ENCODE results near the gene NHLH2. TPM values are rescaled to one million over a fixed set of nuclear protein-coding genes. Genes with fewer than 3 reads are reported as not detected.

The NHLH2 gene
- total RNA-seq, 4 donors from 2014 or later, result 0.25 to 0.88 (median 0.47) TPM

GRCh38 chr1:115814685-115815398, 26.1 kb downstream of the NHLH2 start:
- TF ChIP-seq CTCF (IDR thresholded peaks at IDR 0.05) (no peak), POLR2A (IDR thresholded peaks at IDR 0.05) (no peak)
- no peak overlapping the region for H3K4me3 ChIP-seq (ENCODE audit: low read depth, poor library complexity, severe bottlenecking)
- 20 to 40% methylated on average over 4 of the region's 4 CpGs for WGBS, 2 donors
- intact Hi-C loops (cut with DNase I; ENCODE audit: low total_unique reads), result loop anchor here (5.0 kb wide), 1 partner anchor 162 kb away; the partner anchor contains the start of gene SLC22A15
- no peak for DNase-seq (ENCODE audit: low spot score in 2 of 2)

- H3K4me3 ChIP-seq (ENCODE audit: low read depth, poor library complexity, severe bottlenecking), result no peak overlapping the region
- no peak for DNase-seq (ENCODE audit: low spot score in 2 of 2)
- intact Hi-C loops (cut with DNase I; ENCODE audit: low total_unique reads), result loop anchor here (5.0 kb wide), 1 partner anchor 164 kb away; the partner anchor contains the start of gene SLC22A15
- WGBS, 2 donors, result 89 to 94% methylated on average over 1 of the region's 1 CpG
- TF ChIP-seq POLR2A (IDR thresholded peaks at IDR 0.05) (no peak), CTCF (IDR thresholded peaks at IDR 0.05) (no peak)
These were observed 27.2 kb downstream of the NHLH2 start for GRCh38 chr1:115813727-115814126.

- intact Hi-C loops (cut with DNase I; ENCODE audit: low total_unique reads), result loop anchor here (5.0 kb wide), 1 partner anchor 166 kb away; the partner anchor contains the start of gene SLC22A15
- no peak for TF ChIP-seq CTCF (IDR thresholded peaks at IDR 0.05)
- no peak for TF ChIP-seq POLR2A (IDR thresholded peaks at IDR 0.05)
- no peak overlapping the region for H3K4me3 ChIP-seq (ENCODE audit: low read depth, poor library complexity, severe bottlenecking)
- WGBS, 2 donors, result 47 to 74% methylated on average over 3 of the region's 3 CpGs
- DNase-seq (ENCODE audit: low spot score in 2 of 2), result no peak
These were observed 29.6 kb downstream of the NHLH2 start for GRCh38 chr1:115811140-115811828.

GRCh38 chr1:115810609-115811008, 30.3 kb downstream of the NHLH2 start:
- WGBS, 2 donors, result 91 to 93% methylated on average over 2 of the region's 2 CpGs
- TF ChIP-seq POLR2A (IDR thresholded peaks at IDR 0.05) (no peak), CTCF (IDR thresholded peaks at IDR 0.05) (no peak)
- no peak for DNase-seq (ENCODE audit: low spot score in 2 of 2)
- intact Hi-C loops (cut with DNase I; ENCODE audit: low total_unique reads), result loop anchor here (5.0 kb wide), 1 partner anchor 167 kb away; the partner anchor contains the start of gene SLC22A15
- no peak overlapping the region for H3K4me3 ChIP-seq (ENCODE audit: low read depth, poor library complexity, severe bottlenecking)

GRCh38 chr1:115809847-115810246, 31.1 kb downstream of the NHLH2 start:
- intact Hi-C loops (cut with DNase I; ENCODE audit: low total_unique reads), result loop anchor here (5.0 kb wide), 1 partner anchor 167 kb away; the partner anchor contains the start of gene SLC22A15
- no peak for DNase-seq (ENCODE audit: low spot score in 2 of 2)
- no peak overlapping the region for H3K4me3 ChIP-seq (ENCODE audit: low read depth, poor library complexity, severe bottlenecking)
- 48 to 57% methylated on average over 2 of the region's 2 CpGs for WGBS, 2 donors
- TF ChIP-seq POLR2A (IDR thresholded peaks at IDR 0.05) (no peak), CTCF (IDR thresholded peaks at IDR 0.05) (no peak)

Measured in lower leg skin (tissue), 4 donors.